Kidney capillary endothelial cell (primary cell): ENCODE data around the gene ADAMTS6.
"Not testable (repeated sequence)": the region's sequence is repeated elsewhere in the genome, so short reads cannot be mapped to it uniquely, and the experiment has no call there.

Experiments
- DNase-seq: peaks from one replicate; pipeline ENCODE4 v3.0.0-alpha.2; 2018; ENCODE audit warnings: low spot score

ADAMTS6 gene

GRCh38 chr5:65474130-65474711 is 7.5 kb downstream of the ADAMTS6 start:
- peak; percentile 88 for DNase-seq

DNA sequence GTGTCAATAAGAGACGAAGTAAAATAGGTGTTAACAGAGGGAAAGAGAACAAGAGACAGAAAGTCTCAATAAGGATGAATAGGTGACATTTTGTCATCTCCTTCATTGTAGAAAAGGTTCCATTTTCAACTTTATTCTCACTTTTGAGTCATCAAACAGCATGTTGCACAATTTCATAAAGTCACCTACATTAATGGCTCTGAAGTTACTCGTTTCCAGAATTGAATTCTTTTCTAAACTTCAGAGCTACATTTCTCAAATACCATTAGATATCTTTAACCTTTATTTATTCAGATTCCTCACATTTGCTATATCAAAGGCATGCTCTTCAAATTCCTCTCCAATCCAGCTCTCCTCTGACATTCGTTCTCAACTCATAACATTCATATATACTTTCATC is 13.1 kb downstream of the ADAMTS6 start:
- no peak for DNase-seq

DNA sequence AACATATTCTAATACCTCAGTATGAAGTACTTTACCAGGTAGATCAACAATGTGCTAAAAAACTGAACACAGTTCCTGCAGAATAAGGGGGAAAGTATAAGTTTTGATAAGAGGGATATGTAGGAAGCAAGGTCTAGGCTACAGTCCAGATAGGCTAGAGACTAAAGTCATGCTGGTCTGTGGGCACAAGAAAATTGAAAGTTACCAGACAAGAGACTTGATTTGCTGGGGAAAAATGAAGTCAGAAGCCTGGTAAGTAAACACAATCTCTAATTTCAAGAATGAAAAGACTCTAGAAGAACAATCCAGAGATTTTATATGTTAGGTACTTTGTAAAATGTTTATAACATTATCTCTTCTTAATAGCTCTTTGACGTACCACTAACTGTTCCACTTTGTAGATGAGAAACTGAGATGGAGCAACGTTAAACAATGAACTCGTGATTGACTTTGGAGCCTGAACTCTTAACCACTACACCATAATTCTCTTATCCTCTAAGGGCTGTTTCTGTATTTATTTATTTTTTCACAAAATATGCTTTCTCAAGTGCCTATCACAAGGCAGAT is 19.5 kb downstream of the ADAMTS6 start:
- no peak for DNase-seq

DNA sequence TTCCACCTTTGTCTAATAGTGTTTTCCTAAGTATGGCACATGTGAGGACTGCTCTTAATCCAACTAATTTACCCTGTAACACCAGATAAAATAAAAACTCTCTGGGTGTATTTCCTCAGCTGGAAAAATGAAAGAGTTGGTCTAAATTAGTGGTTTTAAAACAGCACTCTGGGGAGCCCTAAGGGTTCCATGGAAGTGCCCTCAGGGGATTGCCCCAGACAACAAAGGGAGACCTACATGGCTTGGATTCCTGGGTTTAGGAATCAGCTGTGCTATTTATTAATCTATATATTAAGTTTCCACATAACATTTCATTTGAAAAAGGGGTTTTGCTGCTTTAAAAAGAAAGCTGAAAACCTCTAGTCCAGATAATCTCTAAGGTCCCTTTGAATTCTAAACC is 20.2 kb downstream of the ADAMTS6 start:
- no peak for DNase-seq

GRCh38 chr5:65459995-65460394 is 21.7 kb downstream of the ADAMTS6 start:
- no peak for DNase-seq

- DNase-seq = no peak
These were observed 26.7 kb downstream of the ADAMTS6 start for GRCh38 chr5:65455064-65455463.

DNA sequence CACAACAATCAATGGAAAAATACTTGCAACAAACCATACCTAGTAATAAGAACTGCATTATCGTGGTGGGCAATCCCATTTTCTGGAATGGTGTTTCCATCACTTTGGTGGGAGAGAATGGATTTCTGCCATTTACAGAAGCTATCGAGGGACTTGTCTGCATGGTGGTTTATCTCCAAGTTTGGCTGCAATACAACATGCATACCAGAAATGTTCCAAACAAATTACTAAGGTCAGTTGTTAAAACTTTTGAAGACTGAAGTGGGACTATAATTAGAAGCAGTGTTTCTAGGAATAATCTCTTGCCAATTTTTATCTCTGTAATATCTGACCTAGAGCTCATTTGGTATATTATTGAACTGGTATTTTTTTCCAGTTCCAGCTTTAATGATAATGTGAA is 30.3 kb downstream of the ADAMTS6 start:
- no peak for DNase-seq

- no peak for DNase-seq
These were observed 35.0 kb downstream of the ADAMTS6 start for GRCh38 chr5:65446682-65447081.

GRCh38 chr5:65441800-65442199 is 39.9 kb downstream of the ADAMTS6 start:
- DNase-seq = no peak

- no peak for DNase-seq
These were observed 41.3 kb downstream of the ADAMTS6 start for GRCh38 chr5:65440456-65440855.

GRCh38 chr5:65434122-65434521 is 47.6 kb downstream of the ADAMTS6 start:
- DNase-seq = no peak

DNA sequence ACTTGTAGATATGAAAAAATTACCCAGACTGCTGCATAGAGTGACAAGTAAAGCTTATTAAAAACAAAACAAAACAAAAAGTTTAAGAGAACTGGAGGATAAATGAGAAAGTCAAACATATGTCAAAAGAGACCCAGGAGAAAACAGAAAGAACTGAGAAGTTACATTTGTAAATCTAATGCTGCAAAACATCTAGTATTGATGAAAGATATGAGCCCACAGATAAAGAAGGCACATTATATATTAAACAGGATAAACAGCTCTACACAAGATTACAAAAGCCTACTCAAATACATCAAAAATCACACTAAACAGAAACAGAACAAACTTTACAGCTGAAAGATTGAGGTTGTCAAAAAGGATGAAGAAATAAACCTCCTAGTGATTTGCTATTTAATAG is 55.1 kb downstream of the ADAMTS6 start:
- no peak for DNase-seq

GRCh38 chr5:65423623-65424022 is 58.1 kb downstream of the ADAMTS6 start:
- no peak for DNase-seq

- no peak for DNase-seq
These were observed 63.1 kb downstream of the ADAMTS6 start for GRCh38 chr5:65418661-65419060.

- no peak for DNase-seq
These were observed 67.9 kb downstream of the ADAMTS6 start for GRCh38 chr5:65413822-65414221.

DNA sequence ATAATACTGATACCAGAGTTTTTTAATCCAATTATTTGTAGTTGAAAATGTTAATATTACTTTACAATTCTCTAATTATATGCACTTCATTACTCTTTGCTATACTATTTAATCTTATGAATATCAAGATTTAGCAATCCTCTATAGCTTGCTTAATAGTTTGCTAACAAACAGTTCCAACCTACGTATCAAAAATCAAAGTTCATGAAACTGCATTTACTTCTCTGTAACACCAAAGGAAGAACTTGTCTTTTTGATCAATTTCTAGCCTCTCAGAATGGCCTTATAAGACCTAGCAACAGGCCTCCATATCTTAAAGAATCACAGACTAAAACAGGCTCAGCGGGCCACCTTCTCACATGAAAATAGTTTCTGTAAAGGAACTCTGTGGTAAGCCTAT is 68.9 kb downstream of the ADAMTS6 start:
- no peak for DNase-seq

GRCh38 chr5:65411356-65411755 is 70.4 kb downstream of the ADAMTS6 start:
- DNase-seq = no peak

DNA sequence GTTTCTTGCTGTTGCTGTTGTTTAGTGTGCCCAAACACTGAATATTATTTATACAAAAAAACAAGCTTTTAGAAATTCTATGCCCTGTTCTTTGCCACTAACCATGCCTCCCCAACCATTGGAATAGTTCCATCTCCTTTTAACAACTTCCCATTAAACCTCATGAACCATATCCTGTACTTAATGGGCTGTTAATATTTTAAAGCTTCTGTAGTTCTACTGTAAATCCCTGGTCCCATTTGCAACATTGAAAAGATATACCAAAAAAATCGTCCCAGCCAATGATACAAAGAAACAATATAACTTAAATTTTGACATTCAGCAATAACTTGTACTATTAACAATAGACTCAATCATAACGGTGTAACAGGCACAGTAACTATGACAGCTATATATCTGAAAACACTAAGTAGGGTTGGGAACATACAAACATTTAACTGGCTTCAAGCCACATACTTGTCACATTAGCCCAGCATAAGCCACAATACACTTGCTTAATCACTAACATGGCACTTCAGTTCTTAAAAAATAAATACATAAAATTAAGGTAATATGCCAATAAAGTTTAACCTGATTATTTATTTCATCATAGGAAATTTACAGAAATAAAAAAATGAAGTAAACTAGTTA is 86.1 kb downstream of the ADAMTS6 start:
- DNase-seq = no peak

DNA sequence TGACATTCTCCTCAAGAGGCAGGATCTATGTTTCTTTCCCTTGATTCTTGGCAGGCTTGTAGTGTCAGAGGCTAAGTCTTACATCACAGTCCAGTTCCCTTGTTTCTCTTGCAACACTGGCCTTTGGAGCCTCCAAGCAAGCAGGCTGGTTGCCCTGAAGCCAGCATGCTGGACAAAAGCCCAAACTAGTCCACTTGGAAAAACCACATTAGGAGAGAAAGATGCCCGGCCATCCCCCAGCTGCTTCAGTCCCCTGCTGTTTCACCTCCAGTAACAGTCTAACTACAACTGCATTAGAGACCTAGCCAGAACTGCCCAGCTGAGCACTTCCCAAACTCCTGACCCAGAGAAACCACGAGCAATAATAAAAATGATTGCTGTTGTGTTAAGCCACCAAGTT is 87.6 kb downstream of the ADAMTS6 start:
- no peak for DNase-seq

GRCh38 chr5:65391591-65391990 is 90.1 kb downstream of the ADAMTS6 start:
- DNase-seq = no peak

- no peak for DNase-seq
These were observed 91.5 kb downstream of the ADAMTS6 start for GRCh38 chr5:65390208-65390607.

DNA sequence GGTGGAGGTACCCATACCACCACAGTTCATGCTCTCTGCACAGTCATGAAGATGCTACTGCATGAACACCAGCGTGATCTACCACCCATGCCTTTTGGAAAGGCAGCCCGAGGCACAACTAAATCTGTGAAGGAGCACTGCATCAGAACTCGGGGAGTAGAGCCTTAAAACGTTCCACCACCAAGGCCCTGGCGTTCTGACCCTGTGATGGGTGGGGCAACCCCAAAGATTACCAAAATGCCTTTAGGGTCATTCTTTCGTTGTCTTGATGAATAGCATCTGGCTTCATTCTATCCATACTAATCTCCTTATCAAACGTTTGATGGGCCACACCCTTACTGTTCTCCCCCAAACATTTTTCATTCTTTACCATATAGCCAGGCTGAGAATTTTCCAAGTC is 97.9 kb downstream of the ADAMTS6 start:
- DNase-seq = no peak

- no peak for DNase-seq
These were observed 99.1 kb downstream of the ADAMTS6 start for GRCh38 chr5:65382582-65382981.

DNA sequence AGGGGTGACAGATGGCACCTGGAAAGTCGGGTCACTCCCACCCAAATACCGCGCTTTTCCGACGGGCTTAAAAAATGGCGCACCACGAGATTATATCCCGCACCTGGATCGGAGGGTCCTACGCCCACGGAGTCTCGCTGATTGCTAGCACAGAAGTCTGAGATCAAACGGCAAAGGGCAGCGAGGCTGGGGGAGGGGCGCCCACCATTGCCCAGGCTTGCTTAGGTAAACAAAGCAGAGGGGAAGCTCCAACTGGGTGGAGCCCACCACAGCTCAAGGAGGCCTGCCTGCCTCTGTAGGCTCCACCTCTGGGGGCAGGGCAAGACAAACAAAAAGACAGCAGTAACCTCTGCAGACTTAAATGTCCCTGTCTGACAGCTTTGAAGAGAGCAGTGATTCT is 111.2 kb downstream of the ADAMTS6 start:
- not testable (repeated sequence) for DNase-seq
